HG03457 (cell line): Measurements from ENCODE around the gene DPP7.
"Not testable (repeated sequence)": the region's sequence is repeated elsewhere in the genome, so short reads cannot be mapped to it uniquely, and the experiment has no call there.

Experiments used
- ATAC-seq: cut with Tn5 transposase; IDR thresholded peaks from one replicate; pipeline ENCODE4 v1.9.1; 2021; ENCODE audit warnings: moderate number of reproducible peaks; ENCODE audit not compliant: unreplicated experiment

The DPP7 gene

GRCh38 chr9:137130176-137130755 is 15.7 kb upstream of the DPP7 start:
- ATAC-seq = peak; percentile 8

GRCh38 chr9:137129456-137130175 is 15.1 kb upstream of the DPP7 start:
- peak; percentile 66 for ATAC-seq

GRCh38 chr9:137128862-137129455 is 14.4 kb upstream of the DPP7 start:
- no peak for ATAC-seq

GRCh38 chr9:137128158-137128861 is 13.8 kb upstream of the DPP7 start:
- ATAC-seq = no peak

- ATAC-seq = no peak
Measured at GRCh38 chr9:137127301-137128157, 13.0 kb upstream of the DPP7 start.

GRCh38 chr9:137126786-137127185 is 12.3 kb upstream of the DPP7 start:
- no peak for ATAC-seq

GRCh38 chr9:137123952-137124462 is 9.5 kb upstream of the DPP7 start:
- ATAC-seq = not testable (repeated sequence)

- no peak for ATAC-seq
Measured at GRCh38 chr9:137123468-137123837, 8.9 kb upstream of the DPP7 start.

GRCh38 chr9:137122796-137123467 is 8.4 kb upstream of the DPP7 start:
- not testable (repeated sequence) for ATAC-seq

- ATAC-seq = not testable (repeated sequence)
Measured at GRCh38 chr9:137121927-137122795, 7.6 kb upstream of the DPP7 start.

- not testable (repeated sequence) for ATAC-seq
Measured at GRCh38 chr9:137118092-137118603, 3.6 kb upstream of the DPP7 start.

- no peak for ATAC-seq
Measured at GRCh38 chr9:137117269-137117731, 2.8 kb upstream of the DPP7 start.

GRCh38 chr9:137116728-137117127 is 2.2 kb upstream of the DPP7 start:
- no peak for ATAC-seq

- no peak for ATAC-seq
Measured at GRCh38 chr9:137116027-137116507, 1.5 kb upstream of the DPP7 start.

GRCh38 chr9:137115394-137116026 is 977 bp upstream of the DPP7 start:
- ATAC-seq = no peak

GRCh38 chr9:137114220-137114612 is 317 bp downstream of the DPP7 start:
- no peak for ATAC-seq

- ATAC-seq = no peak
Measured at GRCh38 chr9:137113385-137114159, 961 bp downstream of the DPP7 start.
